Measurements from ENCODE around the gene ARHGAP30.

DNA sequence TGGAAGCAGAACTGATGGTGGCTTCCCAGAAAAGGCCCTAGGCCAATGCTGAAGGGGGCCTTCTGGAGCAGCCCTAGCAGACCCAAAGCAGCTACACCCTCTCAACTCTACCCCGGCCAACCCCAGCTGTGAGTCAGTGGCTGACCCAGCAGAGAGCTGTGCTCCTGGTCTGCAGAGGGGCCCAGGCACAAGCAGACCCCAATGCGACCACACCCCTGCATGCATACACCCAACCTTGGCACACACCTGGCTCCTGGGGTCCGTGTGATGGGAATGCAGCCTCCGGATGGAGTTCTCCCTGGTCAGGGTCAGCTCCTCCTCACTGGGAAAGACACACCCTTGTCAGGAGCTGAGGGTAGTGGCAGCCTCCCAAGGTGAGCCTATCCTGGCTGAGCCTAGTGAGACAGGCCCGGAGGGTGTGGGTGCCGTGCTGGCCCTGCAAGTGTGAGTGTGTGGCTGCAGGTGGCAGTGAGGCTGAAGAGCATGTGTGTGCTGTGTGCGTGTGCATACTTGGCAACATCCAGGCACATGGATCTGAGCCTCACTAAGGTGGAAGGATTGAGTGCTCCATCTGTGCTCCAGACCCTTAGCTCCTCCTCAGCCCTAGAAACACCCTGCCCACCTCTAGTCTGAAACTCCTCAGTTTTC is 3.9 kb upstream of the ARHGAP30 start:
- no peak for TF ChIP-seq POLR2A (IDR thresholded peaks at IDR 0.05)
- TF ChIP-seq, protein P1, sequence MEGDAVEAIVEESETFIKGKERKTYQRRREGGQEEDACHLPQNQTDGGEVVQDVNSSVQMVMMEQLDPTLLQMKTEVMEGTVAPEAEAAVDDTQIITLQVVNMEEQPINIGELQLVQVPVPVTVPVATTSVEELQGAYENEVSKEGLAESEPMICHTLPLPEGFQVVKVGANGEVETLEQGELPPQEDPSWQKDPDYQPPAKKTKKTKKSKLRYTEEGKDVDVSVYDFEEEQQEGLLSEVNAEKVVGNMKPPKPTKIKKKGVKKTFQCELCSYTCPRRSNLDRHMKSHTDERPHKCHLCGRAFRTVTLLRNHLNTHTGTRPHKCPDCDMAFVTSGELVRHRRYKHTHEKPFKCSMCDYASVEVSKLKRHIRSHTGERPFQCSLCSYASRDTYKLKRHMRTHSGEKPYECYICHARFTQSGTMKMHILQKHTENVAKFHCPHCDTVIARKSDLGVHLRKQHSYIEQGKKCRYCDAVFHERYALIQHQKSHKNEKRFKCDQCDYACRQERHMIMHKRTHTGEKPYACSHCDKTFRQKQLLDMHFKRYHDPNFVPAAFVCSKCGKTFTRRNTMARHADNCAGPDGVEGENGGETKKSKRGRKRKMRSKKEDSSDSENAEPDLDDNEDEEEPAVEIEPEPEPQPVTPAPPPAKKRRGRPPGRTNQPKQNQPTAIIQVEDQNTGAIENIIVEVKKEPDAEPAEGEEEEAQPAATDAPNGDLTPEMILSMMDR (IDR thresholded peaks at IDR 0.05): no peak
